ENCODE data around the gene TEX52. TPM values are rescaled to one million over a fixed set of nuclear protein-coding genes. Genes with fewer than 3 reads are reported as not detected.

Gene TEX52
- total and polyA plus RNA-seq, 4 donors = not detected

DNA sequence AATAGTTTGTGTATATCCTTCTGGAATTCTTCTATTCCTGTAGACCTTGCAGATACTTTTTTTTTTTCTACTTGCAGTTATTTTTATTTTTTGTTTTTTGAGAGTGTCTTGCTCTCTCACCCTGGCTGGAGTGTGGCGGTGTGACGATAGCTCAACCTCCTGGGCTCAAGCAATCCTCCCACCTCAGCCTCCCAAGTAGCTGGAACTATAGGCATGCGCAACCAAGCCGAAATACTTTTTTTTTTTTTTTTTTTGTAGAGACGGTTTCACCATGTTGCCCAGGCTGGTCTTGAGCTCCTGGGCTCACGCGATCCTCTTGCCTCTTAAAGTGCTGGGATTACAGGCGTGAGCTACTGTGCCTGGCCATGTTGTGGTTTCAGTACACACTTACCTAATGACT is 43.8 kb upstream of the TEX52 start:
- no peak for ATAC-seq (ENCODE audit: insufficient read depth, low FRiP score)

DNA sequence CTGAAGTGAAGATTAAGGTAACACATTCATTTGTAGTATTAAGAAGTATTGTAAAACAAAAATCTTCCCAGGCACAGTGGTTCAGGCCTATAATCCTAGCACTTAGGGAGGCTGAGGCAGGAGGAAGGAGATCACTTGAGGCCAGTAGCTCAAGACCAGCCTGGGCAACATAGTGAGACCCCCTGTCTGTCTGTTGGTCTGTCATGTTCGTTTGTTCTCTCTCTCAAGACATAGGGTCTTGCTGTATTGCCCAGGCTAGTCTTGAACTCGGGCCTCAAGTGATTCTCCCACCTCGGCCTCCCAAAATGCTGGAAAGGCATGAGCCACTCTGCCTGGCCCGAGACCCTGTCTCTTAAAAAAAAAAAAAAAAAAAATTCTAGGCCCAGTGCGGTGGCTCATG is 40.6 kb upstream of the TEX52 start:
- no peak overlapping the region for H3K27ac ChIP-seq (ENCODE audit: low read depth in 1 of 2, low read length in 1 of 2)
- H3K36me3 ChIP-seq (ENCODE audit: control insufficient read depth in 4 of 4, insufficient read depth in 4 of 4, low read length in 4 of 4) = peaks cover 0 to 5% (median 0%) of the 10 kb centered on the region in 4 donors
- H3K9ac ChIP-seq (ENCODE audit: insufficient read depth in 1 of 2, low read length in 2 of 2) = no peak overlapping the region
- H3K27me3 ChIP-seq (ENCODE audit: control insufficient read depth in 3 of 3, insufficient read depth in 3 of 3, low read length in 2 of 3) = no peaks in the 10 kb centered on the region
- no peaks in the 10 kb centered on the region for H3K9me3 ChIP-seq (ENCODE audit: control insufficient read depth in 4 of 4, insufficient read depth in 3 of 4, low read length in 3 of 4)
- WGBS, 2 donors = 98% methylated on average over 5 of the region's 5 CpGs
- TF ChIP-seq, protein P1, sequence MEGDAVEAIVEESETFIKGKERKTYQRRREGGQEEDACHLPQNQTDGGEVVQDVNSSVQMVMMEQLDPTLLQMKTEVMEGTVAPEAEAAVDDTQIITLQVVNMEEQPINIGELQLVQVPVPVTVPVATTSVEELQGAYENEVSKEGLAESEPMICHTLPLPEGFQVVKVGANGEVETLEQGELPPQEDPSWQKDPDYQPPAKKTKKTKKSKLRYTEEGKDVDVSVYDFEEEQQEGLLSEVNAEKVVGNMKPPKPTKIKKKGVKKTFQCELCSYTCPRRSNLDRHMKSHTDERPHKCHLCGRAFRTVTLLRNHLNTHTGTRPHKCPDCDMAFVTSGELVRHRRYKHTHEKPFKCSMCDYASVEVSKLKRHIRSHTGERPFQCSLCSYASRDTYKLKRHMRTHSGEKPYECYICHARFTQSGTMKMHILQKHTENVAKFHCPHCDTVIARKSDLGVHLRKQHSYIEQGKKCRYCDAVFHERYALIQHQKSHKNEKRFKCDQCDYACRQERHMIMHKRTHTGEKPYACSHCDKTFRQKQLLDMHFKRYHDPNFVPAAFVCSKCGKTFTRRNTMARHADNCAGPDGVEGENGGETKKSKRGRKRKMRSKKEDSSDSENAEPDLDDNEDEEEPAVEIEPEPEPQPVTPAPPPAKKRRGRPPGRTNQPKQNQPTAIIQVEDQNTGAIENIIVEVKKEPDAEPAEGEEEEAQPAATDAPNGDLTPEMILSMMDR (IDR thresholded peaks at IDR 0.05; ENCODE audit: control extremely low read depth, extremely low read depth) = no peak
- no peak for DNase-seq
- peaks cover 0 to 7% (median 2%) of the 10 kb centered on the region in 5 donors for H3K4me1 ChIP-seq (ENCODE audit: control insufficient read depth in 5 of 5, insufficient read depth in 5 of 5, low read length in 5 of 5)
- H3K4me3 ChIP-seq = no peak overlapping the region
- ATAC-seq (ENCODE audit: insufficient read depth, low FRiP score) = no peak

More for the DNA sequence above, 43.8 kb upstream of the TEX52 start:
- H3K27ac ChIP-seq (ENCODE audit: low read depth in 1 of 2, low read length in 1 of 2) = no peak overlapping the region
- H3K4me3 ChIP-seq = no peak overlapping the region
- H3K36me3 ChIP-seq (ENCODE audit: control insufficient read depth in 4 of 4, insufficient read depth in 4 of 4, low read length in 4 of 4) = peaks cover 0 to 5% (median 0%) of the 10 kb centered on the region in 4 donors
- DNase-seq = no peak
- TF ChIP-seq, protein P1 (IDR thresholded peaks at IDR 0.05; ENCODE audit: control extremely low read depth, extremely low read depth) = no peak
- 93 to 94% methylated on average over 8 of the region's 8 CpGs for WGBS, 2 donors
- no peaks in the 10 kb centered on the region for H3K27me3 ChIP-seq (ENCODE audit: control insufficient read depth in 3 of 3, insufficient read depth in 3 of 3, low read length in 2 of 3)
- no peak overlapping the region for H3K9ac ChIP-seq (ENCODE audit: insufficient read depth in 1 of 2, low read length in 2 of 2)
- peaks cover 0 to 8% (median 2%) of the 10 kb centered on the region in 5 donors for H3K4me1 ChIP-seq (ENCODE audit: control insufficient read depth in 5 of 5, insufficient read depth in 5 of 5, low read length in 5 of 5)
- no peaks in the 10 kb centered on the region for H3K9me3 ChIP-seq (ENCODE audit: control insufficient read depth in 4 of 4, insufficient read depth in 3 of 4, low read length in 3 of 4)

DNA sequence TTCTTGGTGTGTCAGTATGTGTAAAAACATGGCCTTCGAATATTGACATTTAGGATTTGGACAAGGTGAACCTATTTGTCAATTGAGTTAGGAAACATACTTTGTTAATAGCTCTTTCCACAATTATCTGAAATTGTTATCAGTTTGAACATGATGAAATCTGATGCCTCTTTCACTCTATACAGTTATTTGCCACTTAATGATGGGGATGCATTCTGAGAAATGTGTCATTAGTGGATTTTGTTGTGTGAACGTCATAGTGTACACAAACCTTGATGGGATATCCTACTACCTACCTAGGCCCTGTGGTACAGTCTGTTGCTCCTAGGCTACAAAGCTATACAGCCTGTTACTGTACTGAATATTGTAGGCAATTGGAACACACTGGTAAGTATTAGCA is 38.7 kb upstream of the TEX52 start:
- Histone ChIP-seq H3K27me3 (ENCODE audit: control insufficient read depth in 3 of 3, insufficient read depth in 3 of 3, low read length in 2 of 3) (no peaks in the 10 kb centered on the region), H3K9me3 (ENCODE audit: control insufficient read depth in 4 of 4, insufficient read depth in 3 of 4, low read length in 3 of 4) (no peaks in the 10 kb centered on the region), H3K4me3 (no peak overlapping the region), H3K9ac (ENCODE audit: insufficient read depth in 1 of 2, low read length in 2 of 2) (no peak overlapping the region), H3K4me1 (ENCODE audit: control insufficient read depth in 5 of 5, insufficient read depth in 5 of 5, low read length in 5 of 5) (peaks cover 0 to 10% (median 2%) of the 10 kb centered on the region in 5 donors), H3K27ac (ENCODE audit: low read depth in 1 of 2, low read length in 1 of 2) (no peak overlapping the region), H3K36me3 (ENCODE audit: control insufficient read depth in 4 of 4, insufficient read depth in 4 of 4, low read length in 4 of 4) (peaks cover 0 to 5% (median 0%) of the 10 kb centered on the region in 4 donors)
- ATAC-seq (ENCODE audit: insufficient read depth, low FRiP score) (no peak), DNase-seq (no peak)
- 78 to 89% methylated on average over 2 of the region's 2 CpGs for WGBS, 2 donors
- TF ChIP-seq, protein P1 (IDR thresholded peaks at IDR 0.05; ENCODE audit: control extremely low read depth, extremely low read depth) = no peak

DNA sequence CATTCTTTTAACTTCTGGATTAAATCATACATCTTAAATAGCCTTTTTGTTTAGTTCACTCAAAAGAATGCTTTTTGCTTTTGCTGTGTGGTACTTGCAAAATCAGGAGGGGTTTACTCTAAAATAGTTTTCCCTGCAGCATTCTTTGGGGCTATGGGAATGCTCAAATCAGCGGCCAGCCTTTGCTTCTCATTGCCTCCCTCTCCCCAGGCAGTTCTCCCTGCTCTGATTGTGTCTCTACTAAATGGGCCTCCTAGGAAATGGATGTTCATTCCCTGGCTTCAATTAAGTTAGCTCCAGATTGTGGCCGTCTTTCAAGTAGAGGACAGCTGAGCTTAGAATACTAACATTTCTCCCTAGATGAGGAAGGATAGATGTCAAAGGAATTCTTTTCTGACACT is 38.2 kb upstream of the TEX52 start:
- TF ChIP-seq, protein P1 (IDR thresholded peaks at IDR 0.05; ENCODE audit: control extremely low read depth, extremely low read depth) = no peak
- Histone ChIP-seq H3K4me3 (no peak overlapping the region), H3K9me3 (ENCODE audit: control insufficient read depth in 4 of 4, insufficient read depth in 3 of 4, low read length in 3 of 4) (no peaks in the 10 kb centered on the region), H3K9ac (ENCODE audit: insufficient read depth in 1 of 2, low read length in 2 of 2) (no peak overlapping the region), H3K27ac (ENCODE audit: low read depth in 1 of 2, low read length in 1 of 2) (no peak overlapping the region), H3K27me3 (ENCODE audit: control insufficient read depth in 3 of 3, insufficient read depth in 3 of 3, low read length in 2 of 3) (no peaks in the 10 kb centered on the region), H3K4me1 (ENCODE audit: control insufficient read depth in 5 of 5, insufficient read depth in 5 of 5, low read length in 5 of 5) (peaks cover 0 to 13% (median 4%) of the 10 kb centered on the region in 5 donors), H3K36me3 (ENCODE audit: control insufficient read depth in 4 of 4, insufficient read depth in 4 of 4, low read length in 4 of 4) (peaks cover 0 to 5% (median 0%) of the 10 kb centered on the region in 4 donors)
- ATAC-seq (ENCODE audit: insufficient read depth, low FRiP score) (no peak), DNase-seq (no peak)
- WGBS, 2 donors = 36 to 86% methylated on average over 2 of the region's 2 CpGs

All from lung (tissue), 12 donors.